ENCODE results near the gene POU1F1.

DNA sequence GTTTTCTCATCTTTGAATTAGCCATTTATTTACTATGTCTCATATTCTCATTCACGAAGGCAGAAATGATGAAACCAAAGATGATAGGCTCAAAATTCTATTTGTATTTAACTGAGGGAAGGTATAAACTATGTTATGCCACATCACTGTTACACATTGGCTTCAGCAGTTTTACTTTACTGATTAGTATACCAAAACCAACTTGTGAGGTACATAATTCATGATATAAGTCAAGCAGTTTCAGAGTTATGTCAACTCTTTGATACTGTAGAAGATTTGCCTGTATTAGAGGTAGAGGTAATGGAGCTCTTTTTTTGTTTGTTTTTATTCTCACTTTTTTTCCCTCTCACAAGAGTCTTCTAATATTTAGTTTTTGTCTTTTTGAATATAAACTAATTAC, 26.4 kb downstream of the POU1F1 start:
- TF ChIP-seq, protein P1, sequence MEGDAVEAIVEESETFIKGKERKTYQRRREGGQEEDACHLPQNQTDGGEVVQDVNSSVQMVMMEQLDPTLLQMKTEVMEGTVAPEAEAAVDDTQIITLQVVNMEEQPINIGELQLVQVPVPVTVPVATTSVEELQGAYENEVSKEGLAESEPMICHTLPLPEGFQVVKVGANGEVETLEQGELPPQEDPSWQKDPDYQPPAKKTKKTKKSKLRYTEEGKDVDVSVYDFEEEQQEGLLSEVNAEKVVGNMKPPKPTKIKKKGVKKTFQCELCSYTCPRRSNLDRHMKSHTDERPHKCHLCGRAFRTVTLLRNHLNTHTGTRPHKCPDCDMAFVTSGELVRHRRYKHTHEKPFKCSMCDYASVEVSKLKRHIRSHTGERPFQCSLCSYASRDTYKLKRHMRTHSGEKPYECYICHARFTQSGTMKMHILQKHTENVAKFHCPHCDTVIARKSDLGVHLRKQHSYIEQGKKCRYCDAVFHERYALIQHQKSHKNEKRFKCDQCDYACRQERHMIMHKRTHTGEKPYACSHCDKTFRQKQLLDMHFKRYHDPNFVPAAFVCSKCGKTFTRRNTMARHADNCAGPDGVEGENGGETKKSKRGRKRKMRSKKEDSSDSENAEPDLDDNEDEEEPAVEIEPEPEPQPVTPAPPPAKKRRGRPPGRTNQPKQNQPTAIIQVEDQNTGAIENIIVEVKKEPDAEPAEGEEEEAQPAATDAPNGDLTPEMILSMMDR (IDR thresholded peaks at IDR 0.05) = no peak
- no peak for TF ChIP-seq POLR2A (IDR thresholded peaks at IDR 0.05)
